AG10803 (cell line): ENCODE results near the gene COQ7.
A peak's percentile ranks its signal among the peaks of the same experiment; 100 is the strongest.

Experiments used
- DNase-seq: peaks from one replicate; pipeline ENCODE4 v3.0.0; 2010; ENCODE audit warnings: low read depth
- H3K4me3 ChIP-seq: 2 replicates; pipeline ENCODE4 v1.5.1; 2011; ENCODE audit warnings: mild to moderate bottlenecking, low read length, control low read depth
- TF ChIP-seq, protein P1 (sequence below): conservative IDR thresholded peaks from 2 replicates; pipeline ENCODE4 v1.5.1; 2011; ENCODE audit warnings: mild to moderate bottlenecking, low read length, control low read depth, inconsistent platforms

Gene COQ7

DNA sequence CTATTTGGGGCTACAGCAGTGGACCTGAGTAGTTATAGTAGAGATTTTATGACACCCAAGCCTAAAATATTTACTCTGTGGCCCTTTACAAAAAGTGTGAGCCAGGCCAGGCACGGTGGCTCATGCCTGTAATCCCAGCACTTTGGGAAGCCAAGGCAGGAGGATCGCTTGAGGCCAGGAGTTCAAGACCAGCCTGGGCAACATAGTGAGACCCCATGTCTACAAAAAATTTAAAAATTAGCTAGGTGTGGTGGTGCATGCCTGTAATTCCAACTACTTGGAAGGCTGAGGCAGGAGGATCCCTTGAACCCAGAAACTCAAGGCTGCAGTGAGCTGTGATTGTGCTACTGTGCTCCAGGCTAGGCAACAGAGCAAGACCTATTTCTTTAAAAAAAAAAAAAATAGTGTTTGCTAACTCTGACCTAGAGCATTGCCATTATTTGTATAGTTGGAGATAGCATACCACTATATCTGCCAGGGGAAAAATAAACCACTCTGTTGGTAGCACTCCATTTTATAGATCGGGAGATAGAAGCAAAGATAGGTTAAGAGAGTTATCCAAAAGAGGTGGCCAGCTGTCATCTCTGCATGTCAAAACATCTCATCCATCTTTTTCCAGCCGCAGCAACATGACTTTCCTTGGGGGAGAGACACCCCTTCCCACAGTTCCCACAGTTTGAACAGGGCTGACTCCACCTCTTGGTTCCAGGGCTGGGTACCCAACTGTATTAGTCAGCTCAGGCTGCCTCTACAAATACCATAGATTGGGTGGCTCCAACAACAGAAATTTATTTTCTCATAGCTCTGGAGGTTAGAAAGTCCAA is 43.3 kb downstream of the COQ7 start:
- DNase-seq = no peak
- TF ChIP-seq, protein P1, sequence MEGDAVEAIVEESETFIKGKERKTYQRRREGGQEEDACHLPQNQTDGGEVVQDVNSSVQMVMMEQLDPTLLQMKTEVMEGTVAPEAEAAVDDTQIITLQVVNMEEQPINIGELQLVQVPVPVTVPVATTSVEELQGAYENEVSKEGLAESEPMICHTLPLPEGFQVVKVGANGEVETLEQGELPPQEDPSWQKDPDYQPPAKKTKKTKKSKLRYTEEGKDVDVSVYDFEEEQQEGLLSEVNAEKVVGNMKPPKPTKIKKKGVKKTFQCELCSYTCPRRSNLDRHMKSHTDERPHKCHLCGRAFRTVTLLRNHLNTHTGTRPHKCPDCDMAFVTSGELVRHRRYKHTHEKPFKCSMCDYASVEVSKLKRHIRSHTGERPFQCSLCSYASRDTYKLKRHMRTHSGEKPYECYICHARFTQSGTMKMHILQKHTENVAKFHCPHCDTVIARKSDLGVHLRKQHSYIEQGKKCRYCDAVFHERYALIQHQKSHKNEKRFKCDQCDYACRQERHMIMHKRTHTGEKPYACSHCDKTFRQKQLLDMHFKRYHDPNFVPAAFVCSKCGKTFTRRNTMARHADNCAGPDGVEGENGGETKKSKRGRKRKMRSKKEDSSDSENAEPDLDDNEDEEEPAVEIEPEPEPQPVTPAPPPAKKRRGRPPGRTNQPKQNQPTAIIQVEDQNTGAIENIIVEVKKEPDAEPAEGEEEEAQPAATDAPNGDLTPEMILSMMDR = no peak
- no peak overlapping the region for H3K4me3 ChIP-seq

DNA sequence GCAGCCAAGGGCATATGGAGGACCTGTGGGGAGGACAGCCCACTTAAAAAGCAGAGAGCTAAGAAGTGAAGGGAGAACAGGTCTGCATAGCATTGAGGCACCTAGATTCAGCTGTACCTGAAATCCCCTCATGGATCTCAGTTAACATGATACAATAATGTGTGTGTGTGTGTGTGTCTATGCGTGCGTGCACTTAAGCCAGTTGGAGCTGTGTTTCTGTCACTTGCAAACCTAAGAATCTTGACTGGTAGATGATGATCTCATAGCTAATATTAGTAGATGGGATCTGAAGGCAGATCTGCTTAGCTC is 44.6 kb downstream of the COQ7 start:
- TF ChIP-seq, protein P1 = no peak
- DNase-seq = no peak
- H3K4me3 ChIP-seq = no peak overlapping the region

DNA sequence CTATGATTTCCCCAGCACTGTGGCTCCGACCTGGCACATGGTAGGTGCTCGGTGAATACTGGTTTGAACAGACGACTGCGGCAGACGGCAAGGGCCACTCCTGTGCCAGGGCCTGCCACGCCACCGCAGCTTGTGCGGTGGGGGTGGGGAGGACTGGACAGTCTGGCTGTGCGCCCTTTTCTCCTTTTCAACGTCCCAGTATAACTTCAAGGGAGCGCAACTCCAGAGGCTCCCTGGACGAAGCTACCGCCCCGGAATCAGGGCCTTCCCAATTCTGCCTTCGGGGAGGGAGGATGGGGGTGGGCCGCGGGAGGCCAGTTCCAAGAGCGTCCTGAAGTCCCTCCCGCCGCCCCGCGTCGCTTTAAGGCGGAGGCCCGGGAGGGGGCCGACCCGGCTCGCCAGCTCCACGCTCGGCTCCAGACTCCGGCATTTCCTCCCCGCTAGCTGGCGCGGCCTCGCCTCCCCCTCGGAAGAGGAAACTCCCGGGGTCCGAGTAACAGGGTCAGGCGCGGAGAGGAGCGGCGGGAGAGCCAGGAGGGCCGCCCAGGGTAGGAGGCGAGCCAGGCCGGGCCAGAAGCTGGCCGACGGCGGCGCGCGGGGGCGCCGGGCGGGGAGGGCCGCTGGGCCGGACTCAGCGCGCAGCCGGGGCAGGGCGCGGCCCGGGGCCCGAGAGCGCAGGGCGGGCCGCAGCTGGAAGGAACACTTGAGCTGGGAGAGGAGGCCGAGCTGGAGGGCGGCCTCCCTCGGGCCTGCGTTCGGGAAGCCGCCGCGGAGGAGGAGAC is 46.4 kb downstream of the COQ7 start, which contains the start of gene ITPRIPL2:
ITPRIPL2 (plus strand) TSS at position 388 of the 782 bp plus-strand sequence. CDS start 498 bp downstream, outside the sequence.
- peak; percentile 94 for DNase-seq
- TF ChIP-seq, protein P1 = no peak; the same call in 1 of the 2 replicates
- peak within 1 kb of the TSS; percentile 75 for H3K4me3 ChIP-seq

DNA sequence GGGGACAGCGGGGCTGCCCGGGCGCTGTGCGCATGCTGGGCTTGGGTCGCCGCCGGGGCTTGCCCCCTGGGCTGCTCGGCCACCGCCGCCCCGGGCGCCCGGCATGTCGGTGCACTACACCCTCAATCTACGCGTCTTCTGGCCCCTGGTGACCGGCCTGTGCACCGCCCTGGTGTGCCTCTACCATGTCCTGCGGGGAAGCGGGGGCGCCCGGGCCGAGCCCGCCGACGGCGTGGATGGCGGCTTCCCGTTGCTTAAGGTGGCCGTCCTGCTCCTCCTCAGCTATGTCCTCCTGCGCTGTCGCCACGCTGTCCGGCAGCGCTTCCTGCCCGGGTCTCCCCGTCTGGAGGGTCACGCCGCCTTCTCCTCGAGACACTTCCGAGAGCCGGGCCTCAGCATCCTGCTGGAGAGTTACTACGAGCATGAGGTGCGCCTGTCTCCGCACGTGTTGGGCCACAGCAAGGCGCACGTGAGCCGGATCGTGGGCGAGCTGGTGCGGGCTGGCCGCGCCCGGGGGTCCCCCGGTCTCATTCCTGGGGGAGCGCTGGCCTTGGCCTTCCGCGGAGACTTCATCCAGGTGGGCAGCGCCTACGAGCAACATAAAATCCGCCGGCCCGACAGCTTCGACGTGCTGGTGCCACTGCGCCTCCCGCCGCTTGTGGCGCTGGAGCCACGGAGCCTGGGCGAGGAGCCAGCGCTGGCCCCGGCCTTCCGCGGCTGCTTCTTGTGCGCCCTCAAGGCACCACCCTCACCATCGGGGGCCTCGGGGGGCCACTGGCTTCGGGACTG is 47.1 kb downstream of the COQ7 start:
- peak overlapping the region; percentile 75 for H3K4me3 ChIP-seq
- TF ChIP-seq, protein P1 = peak; percentile 23; the same call in 1 of the 2 replicates
- peak; percentile 61 for DNase-seq

DNA sequence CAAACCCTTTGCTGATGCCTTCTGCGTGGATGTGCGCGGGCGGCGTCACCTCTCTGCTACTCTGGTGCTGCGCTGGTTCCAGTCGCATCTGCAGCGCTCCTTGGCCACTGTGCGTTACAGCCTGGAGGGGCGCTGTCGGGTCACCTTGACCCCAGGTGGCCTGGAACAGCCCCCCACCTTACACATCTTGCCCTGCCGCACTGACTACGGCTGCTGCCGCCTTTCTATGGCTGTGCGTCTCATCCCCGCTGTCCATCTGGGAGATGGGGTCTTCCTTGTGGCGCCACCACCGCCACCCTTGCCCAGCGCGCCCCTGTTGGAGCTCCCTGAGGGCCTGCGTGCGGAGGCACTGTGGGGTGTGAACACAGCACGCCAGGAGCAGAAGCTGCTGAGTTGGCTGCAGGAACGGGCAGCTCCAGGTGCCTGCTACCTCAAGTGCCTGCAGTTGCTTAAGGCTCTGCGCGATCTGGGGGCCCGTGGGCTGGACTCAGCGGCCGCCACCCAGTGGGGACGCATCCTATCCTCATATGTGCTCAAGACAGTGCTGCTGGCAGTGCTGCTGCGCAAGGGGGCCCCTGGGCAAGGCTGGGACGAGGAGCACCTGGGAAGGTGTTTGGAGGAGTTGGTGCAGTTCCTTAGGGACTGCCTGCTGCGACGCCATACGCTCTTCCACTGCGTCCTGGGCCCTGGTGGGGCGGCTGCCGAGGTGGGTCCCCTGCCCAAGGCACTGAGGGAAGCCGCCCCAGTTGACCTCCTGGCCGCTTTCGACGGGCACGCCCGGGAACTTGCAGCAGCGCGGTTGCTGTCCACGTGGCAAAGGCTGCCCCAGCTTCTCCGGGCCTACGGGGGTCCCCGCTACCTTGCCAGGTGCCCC is 48.0 kb downstream of the COQ7 start:
- TF ChIP-seq, protein P1 = peak; percentile 19; the same call in 1 of the 2 replicates
- H3K4me3 ChIP-seq = peak overlapping the region; percentile 75
- no peak for DNase-seq

DNA sequence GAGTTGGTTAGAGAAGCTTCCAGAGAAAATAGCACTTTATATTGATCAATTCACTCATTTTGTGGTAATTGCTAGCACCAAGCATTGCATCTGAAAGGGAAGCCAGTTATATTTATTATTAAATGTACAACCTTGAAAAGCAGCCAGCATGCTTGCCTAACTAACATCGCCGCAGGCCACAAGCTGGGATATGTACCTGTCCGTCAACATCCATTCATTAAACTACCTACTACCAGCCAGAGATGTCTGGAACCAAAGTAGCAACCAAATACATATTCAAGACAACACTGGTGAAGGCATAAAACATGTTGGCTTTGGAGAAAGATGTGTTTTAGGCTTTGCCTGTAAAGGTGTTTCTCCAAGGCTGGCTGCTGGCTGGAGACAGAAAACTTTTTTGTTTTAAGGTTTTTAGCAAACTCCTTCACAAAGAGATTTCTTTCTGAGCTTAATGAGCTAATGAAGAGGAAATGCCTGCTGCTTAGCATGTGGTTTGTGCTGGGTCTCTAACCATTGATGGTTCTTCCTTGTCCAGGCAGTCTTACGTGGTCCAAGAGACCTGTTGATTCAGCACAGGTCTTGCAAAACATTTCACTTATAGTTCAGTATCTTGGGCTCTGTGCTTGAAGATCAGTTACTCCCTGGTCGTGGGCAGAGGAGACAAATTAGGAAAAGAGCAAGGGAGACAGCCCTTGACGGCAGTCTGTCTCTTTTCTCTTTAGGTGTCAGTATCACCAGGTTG is 49.5 kb downstream of the COQ7 start:
- peak; percentile 37 for DNase-seq
- TF ChIP-seq, protein P1 = no peak
- H3K4me3 ChIP-seq = peak overlapping the region; percentile 14
